ENCODE measurements around the gene IGFBPL1.
A peak's percentile ranks its signal among the peaks of the same experiment; 100 is the strongest.
"Not testable (repeated sequence)": the region's sequence is repeated elsewhere in the genome, so short reads cannot be mapped to it uniquely, and the experiment has no call there.

The IGFBPL1 gene

DNA sequence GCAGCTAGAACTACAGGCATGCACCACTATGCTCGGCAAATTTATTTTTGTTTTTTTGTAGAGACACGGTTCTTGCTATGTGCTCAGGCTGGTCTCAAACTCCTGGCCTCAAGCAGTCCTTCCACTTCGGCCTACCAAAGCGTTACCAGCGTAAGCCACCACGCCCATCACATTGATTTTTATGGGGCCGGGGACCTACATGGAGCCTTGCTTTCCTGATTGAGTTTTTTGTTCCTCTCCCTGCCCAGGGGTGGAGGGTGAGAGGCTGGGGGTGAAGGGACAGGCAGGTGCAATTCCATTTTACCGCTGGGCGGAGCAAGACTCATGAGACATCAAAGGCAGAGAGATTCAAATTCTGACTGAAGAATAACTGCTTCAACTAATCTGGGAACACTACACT, 29.8 kb downstream of the IGFBPL1 start:
- no peak for DNase-seq

DNA sequence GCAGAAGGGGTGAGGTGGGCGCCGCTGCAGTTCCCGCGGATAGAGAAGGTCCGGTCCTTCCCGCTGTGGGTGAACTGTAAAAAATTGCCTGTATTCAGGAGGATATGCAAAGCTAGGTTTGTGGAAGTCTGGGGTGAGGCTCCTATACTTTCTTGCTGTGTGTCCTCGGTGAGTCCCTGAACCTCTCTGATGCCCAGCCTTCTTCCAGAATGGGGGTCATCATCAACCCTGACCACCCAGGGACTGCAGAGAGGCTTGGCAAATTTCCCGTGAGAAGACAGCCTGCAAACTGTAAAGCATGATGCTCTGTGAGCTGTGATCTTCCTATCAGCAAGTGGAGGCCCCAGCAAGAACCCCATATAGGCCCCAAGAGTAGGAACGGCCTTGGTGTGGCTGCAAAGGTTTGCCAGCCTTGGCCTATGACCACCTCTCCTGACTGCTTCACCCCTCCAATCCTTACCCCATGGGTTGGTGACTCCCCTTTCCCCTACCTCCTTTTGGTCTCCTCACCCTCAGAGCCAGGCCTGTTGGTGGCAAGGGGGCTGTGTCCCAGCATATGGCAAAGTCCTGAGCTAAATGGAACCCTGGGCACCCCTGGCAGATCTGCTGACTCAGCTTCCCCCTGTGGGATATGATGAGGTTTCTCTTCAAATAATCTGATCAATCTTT, 31.0 kb downstream of the IGFBPL1 start:
- no peak for DNase-seq

DNA sequence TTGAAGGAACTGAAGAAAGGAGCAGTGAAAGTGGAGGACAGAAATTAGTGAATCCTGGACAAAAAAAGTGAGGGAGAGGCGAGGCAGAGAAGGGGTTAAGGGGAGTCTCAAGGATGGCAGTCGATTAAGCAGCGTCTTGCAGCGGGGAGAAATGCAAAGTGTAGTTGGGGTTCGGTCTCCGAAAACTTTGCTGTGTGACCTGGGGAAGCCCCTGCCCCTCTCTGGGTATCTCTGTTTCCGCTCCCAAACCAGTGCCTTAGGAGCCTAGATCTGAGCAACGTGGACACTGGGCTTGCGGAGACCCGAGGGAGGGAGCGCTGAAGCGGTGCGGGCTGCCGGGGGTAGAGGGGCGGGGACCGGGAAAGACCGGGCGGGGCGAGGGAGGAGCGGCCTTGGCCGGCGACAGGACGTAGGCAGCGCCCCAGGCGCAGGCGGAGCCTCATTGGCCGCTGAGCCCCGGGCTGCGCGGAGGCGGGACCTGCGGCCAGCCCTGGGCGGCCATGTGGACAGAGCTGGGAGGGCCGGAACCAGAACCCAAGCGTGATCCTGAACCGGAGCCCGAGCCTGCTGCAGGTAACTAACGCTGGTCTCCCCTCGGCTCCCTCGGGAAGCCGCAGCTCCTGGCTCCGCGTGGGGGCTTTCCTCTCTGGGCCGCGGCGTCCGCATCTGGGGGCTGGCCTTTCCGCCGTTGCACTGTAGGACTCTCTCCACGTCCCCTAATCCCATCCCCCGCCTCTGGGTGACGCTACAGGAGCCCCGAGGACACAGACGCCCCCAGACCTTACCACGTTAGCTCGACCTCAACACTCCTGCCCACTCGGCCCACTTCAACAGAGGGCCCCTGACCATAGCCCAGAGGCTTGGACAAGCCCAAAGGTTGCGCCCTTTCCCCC, 31.8 kb downstream of the IGFBPL1 start, which contains the start of gene ALDH1B1:
TSS of gene ALDH1B1 (plus strand) at position 468 of the 893 bp plus-strand sequence. CDS start 3,047 bp downstream, outside the sequence.
- peak; percentile 20 to 27 for DNase-seq

DNA sequence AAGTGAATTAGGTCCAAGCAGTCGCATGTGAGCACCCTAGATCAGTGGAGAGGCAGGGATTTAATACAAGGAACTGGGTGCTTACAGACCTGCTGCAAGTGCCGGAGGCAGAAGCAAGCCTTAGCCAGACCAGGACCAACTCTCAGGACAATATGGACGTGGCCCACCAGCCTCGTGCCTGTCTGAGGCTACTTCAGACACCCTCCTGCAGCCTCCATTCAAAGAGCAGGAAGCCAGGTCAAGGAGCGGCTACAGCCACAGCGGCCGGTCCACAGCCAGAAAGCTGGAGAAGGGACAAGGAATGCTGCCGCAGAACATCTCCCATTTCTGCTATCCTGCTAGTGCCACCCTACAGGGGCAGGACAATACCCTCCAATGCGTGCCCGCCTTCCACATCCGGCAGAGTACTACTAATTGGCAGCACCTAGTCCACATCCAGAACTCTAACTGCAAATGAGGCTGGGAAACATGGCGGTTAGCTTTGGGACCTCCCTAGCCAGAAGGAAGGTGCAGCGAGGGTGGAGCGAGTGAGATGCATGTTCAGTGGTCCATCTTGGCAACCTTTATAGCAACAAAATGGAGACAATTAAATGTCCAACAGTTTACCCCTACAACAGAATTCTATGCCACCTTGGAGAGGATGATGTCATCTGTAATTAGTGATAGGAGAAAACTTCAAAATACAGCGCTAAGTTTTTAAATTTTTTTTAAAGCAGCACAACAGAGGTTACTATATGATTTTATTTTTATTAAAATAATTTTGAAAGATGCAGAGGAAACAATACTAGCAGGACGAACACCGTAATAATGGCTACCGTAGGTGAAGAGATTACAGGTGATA, 32.8 kb downstream of the IGFBPL1 start:
- no peak for DNase-seq

DNA sequence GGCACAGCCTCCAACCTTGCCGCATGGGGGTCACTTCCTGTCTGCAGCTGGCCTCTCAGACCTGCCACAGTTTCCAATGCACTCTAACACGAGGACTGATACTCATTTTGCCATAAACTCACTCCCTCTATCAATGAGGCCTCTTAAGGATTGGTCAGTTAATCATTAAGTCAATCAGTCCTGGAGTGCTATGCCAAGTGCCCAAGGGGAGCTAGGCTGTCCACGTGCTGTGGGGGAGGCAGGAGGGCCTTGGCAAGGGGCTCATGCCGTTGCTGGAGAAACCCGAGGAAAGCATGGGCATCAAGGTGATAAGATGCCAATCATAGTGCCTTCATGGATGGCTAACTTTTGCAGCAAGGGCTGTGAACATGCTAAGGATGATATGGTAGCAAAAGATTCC, 33.4 kb downstream of the IGFBPL1 start:
- no peak for DNase-seq

DNA sequence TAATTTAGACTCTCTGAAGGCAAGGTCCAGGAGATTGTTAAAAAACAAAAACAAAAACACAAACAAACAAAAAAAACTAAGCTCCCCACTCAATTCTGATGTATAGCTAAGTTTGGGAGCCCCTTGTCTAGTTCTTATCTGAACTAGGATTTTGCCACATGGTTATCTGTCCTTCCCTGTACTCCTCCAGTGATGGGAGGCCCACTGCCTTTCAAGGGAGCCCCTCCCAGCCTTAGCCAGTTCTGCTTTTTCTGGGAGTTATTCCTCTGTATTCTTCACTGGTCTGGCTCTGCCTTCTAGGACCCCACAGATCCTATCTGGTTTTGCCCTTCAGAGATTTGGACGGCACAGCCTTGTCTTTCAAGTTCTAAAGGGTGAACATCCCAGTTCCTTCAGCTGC, 33.8 kb downstream of the IGFBPL1 start:
- no peak for DNase-seq

DNA sequence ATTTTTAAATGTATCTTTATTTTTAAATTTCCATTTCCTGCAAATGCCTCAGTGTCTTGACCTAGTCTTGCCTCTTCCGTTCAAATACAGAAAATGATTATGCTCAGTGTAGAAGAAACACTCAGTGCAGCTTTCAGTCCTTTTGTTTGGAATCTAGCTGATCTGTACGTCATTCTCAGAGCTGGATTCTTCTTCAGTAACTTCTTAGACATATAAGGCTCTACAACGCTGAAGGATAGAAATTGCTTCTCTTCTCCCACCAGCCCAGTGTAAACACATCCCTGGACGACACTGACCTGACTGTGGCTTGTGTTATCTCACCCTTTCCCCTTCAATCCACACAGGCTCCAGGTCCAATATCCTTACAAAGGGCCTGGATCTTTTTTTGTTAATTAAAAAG, 34.9 kb downstream of the IGFBPL1 start:
- DNase-seq: no peak

DNA sequence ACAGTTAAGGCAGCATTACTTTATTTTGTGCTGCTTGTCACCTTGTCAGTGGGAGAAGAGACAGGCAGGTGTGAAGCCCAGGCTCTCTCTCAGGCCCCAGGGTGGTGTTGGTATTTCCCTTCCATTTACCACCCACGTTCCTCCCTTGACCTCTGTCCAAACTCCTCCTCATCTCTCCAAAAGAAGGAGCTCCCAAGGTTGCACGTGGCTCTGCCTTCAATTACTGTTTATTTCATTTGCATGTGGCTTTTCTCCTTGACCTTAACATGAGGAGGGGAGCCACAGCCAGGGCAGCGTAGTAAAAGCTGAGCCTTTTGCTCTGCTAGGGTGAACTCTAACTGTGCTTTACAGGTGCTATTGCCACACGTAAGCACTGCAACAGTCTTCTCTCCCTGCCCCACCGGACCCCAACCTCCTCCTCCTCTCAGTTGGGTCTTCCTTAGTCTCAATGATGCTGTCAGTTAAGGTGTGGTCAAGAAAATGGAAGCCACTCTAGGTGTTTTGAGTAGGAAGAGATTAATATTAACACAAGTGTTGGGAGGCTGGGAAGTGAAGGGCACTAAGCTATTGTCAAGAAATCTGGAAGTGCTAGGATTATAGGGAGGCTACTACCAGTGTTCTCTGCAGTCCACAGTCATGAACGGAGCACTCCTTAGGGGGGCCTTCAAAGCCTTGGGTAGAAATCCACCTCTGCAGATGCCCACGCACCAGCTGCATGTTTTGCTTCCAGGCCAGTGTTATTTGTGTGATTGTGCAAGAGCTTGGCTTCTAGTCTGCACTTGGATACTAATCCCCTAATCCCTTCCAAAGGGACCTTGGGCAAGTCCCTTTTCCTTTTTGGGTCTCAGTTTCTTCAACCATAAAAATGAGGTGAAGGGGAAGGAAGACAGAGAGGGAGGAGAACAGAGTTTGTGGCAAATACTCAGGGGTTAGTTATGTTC, 35.7 kb downstream of the IGFBPL1 start:
- DNase-seq: no peak

DNA sequence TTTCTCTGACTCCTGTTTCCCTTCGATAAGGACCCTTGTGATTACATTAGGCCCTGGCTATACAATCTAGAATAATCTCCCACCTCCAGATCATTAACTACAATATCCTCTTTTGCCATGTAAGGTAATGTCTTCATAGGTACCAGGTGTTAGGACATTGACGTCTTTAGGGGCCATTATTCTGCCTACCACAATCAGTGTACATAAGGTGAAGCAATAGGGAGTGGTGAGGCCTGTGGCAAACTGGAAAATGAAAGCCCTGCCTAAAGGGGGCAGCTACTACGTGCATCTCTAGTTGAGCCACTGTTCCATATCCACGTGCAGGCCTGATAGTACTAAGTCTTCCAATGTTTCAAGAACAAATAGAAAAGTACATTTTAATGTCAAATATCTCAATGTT, 36.5 kb downstream of the IGFBPL1 start:
- no peak for DNase-seq

DNA sequence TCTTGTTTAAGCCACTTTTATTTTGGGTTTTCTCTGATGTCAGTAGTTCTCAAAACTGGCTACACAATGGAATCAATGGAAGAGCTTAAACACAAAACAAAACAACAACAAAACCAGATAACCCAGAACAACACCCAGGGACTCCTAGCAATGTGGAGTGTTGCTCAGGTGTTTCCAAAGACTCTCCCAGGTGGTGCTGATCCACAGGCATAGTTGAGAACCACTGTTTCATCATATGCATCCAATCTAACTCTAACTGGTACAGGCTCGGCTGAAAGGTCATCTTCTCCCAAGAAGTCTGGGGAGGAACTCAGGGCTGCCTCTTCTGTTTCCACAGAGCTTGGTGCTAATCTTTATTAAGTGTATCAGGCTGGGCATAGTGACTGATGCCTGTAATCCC, 37.2 kb downstream of the IGFBPL1 start:
- DNase-seq: no peak

DNA sequence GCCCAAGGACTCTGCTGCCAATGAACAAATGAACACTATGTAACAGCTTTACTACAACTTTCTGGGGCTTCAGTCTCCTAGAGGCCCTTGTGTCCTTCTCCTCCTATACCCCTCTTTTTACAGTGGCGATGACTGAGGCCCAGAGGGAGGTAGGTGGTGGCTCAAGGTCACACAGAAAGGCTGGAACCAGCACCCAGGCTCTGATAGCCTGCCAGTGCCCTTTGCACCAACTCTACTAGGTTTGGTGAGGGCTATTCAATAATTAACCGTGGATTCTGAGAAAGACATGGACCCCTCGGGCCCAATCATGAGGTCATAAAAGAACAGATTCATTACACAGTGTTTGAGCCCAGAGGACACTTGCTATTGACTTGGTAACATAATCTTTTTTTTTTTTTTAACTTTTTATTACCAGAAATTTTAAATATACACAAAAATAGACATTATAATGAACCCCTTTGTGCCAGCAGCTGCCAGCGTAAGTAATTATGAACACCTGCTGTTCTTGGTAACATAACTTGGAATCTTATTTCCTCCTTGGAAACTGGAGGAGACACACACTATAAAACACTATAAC, 37.8 kb downstream of the IGFBPL1 start:
- no peak for DNase-seq

DNA sequence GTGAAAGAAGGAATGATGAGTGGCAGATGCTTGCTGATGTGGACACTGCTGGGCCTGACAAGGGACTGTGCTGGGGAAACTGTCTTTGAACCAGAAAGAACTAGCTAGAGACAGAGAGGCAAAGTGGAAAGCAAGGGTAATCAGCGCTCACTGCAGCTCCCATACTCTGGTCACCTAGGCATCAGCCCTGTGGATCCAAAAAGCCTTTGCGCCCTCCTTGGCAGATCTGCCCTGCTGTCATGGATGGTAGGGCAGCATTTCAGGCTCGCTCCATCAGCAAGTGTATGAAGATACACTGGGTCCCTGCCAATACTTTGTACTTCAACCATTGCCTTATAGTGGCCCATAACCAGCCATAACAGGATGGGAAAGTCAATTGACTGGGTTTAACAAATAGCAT, 38.4 kb downstream of the IGFBPL1 start:
- DNase-seq: no peak

DNA sequence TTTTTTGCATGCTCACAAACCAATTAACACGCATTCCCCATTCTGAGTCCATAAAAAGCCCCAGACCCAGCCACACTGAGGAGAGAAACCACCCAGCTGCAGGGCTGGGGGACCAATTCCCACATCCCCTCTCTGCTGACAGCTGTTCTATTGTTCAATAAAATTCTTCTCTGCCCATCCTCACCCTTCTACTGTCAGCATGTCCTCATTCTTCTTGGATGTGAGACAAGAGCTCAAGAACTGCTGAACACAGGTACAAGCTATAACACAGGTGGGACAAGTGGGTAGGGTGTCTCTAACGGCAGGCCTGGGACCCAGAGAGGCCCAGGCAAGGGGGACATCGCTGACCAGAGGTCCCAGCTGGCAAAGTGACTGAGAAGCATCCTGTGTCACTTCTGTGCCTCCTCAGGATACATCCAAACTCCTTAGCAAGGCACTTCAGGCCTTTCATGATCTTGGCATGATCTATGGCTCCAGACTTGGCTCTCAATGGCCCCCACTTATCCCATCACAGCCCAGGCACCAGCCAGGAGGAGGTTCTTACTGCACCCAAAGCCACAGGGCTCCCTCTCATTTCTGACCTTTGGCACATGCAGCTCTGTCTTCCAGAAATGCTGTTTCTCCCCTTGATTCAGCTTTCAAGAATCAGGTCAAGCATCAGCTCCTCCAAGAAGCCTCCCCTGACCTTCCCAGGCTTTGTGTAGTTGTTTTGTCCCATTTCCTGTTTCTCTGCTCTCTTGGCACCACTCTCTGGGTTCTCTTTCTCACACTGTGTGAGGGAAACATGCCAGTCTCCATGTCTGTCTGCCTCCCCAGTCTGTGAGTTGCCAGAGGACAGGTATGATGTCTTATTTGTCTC, 39.0 kb downstream of the IGFBPL1 start:
- DNase-seq: no peak

DNA sequence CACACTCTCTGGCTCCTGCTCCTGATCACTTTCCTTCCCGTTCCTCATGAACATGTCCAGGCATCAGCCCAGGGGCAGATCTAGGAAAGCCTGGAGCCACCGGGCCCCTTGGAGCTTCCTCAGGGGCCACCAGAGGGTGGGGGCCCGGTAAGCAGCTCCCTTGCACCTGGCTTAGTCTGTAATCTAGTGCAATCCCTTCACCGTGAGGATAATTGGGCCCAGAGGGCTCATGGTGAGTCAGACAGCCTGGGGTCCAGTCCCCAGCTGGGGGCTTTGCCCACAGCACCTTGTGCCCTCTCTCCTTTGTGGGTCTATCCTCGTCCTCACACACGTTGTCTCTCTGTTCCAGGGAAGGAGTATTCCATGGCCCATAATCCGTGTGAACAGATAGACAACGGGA, 42.1 kb downstream of the IGFBPL1 start:
- no peak for DNase-seq

DNA sequence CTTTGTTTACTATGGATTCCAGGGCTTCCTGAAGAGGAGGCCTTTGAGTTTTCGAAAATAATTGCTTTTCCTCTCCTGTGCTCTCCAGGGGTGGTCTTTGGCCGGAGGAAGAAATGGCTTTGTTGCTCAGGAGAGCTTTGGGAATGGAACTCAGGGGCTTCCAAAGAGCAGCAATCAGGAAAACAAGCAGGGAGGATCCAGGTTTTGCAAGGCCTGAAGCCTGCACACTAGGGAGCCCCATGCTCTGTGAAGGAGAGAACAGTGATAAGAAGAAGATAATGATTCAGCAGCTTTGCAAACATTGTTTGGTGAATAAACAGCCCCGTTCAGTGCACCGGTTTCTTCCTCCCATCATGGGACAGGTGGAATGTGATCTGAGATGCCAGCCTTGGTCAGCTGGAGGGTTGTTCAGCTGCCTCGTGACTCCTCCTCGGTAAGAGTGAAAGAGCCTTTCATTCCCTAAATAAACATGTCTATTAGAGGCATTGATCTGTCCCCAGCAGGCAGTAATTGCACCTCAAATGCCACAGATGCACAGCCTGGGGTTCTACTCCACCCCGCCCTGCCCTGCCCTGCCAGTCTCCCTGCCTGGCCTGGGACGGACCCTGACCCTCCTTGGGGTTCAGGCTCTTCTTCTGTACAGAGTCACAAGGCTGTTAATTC, 43.3 kb downstream of the IGFBPL1 start:
- no peak for DNase-seq

DNA sequence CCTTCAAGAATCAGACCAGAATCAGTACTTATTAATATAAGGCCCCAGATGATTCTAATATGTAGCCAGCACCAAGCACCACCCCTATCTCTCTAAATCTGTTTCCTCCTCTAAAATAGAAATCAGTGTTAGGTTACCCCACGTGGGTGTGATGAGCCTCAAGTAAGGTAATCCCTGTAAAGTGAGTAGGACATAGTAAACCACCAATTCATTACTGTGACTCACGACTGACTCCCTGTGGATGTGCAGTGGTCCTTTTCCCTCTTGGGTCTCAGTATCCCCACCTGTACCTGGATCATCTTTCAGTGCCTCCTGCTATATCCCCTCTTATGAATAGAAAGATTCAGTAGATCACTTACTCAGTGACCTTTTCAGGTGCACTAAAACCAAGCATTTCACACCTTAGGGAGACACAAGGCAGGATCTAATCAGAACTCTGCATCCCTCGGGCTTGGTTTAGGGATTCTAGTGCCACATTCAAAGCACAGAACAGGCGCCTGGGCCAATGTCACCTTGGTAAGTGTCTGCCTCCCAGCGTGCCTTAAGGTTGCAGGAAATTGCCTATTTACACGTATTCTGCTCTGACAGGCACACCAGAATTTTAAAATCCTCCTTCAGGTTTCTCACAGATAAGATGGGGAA, 43.9 kb downstream of the IGFBPL1 start:
- no peak for DNase-seq

DNA sequence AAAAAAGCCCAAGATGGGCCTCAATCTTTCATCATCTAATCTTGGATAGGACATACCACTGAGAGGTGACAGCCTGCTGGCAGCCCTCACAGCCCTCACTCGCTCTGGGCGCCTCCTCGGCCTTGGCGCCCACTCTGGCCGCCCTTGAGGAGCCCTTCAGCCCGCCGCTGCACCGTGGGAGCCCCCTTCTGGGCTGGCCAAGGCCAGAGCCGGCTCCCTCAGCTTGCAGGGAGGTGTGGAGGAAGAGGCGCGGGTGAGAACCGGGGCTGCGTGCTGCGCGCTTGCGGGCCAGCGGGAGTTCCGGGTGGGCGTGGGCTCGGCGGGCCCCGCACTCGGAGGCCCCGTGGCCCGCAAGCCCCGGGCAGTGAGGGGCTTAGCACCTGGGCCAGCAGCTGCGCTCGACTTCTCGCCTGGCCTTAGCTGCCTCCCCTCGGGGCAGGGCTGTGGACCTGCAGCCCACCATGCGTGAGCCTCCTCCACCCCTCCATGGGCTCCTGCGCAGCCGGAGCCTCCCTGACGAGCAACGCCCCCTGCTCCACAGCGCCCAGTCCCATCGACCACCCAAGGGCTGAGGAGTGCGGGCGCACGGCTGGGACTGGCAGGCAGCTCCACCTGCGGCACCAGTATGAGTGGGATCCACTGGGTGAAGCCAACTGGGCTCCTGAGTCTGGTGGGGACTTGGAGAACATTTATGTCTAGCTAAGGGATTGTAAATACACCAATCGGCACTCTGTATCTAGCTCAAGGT, 46.7 kb downstream of the IGFBPL1 start:
- not testable (repeated sequence) for DNase-seq

DNA sequence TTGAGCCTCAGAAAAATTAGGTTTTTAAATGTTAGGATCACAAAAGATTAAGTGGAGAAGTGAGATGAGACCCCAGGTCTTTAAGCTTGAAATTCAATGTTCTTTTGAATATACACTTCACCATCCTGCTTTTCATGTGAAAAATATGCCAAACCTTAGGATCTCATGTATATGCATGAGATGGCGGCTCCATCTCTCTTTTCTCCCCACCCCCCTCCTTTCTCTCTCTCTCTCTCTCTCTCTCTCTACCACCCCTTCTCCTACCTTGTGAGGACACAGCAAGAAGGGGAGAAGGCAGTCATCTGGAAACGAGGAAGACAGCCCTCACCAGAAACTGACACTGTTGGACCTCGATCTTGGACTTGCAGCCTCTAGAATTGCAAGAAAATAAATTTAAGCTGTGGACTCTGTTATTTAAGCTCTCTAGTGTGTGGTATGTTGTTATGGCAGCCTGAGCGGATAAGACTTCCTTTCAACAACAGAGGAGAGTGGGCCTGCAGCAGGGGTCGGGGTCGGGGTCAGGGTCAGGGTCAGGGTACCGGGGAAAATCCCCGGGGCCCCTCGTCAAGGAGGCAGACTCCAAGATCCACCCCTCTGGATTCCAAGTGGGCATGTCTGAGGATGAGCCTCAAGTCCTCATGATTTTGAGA, 48.1 kb downstream of the IGFBPL1 start:
- no peak for DNase-seq
